Activated naive CD4-positive, alpha-beta T cell treated with anti-CD3 and anti-CD28 coated beads, Interleukin-2, amount 50 U/mL, for 72 hours (primary cell): ENCODE data around the gene PCLAF. TPM values are rescaled to one million over a fixed set of nuclear protein-coding genes. Genes with fewer than 3 reads are reported as not detected.
"Not testable (repeated sequence)": the region's sequence is repeated elsewhere in the genome, so short reads cannot be mapped to it uniquely, and the experiment has no call there.

Source experiments
- ATAC-seq, 2 donors: fragments of 150-1000 bp; cut with Tn5 transposase; 2 replicates each; pipeline ENCODE4 v1.10.0; 2021; ENCODE audit warnings: mild to moderate bottlenecking in 2 of 2, moderate library complexity in 2 of 2
- DNase-seq, 2 donors: peaks; one replicate each; pipeline ENCODE4 v3.0.0; 2021 to 2022; ENCODE audit warnings: low spot score in 2 of 2
- H3K27ac Mint-ChIP-seq, 2 donors: one replicate each; pipeline ENCODE4 v1.8.0; 2022; ENCODE audit warnings: mild to moderate bottlenecking in 2 of 2, mixed read lengths in 2 of 2
- H3K36me3 Mint-ChIP-seq, 2 donors: one replicate each; pipeline ENCODE4 v1.8.0; 2022; ENCODE audit warnings: mixed read lengths in 2 of 2
- H3K9me3 Mint-ChIP-seq, 2 donors: one replicate each; pipeline ENCODE4 v1.8.0; 2022; ENCODE audit warnings: mixed read lengths in 2 of 2
- total RNA-seq, 2 donors: library from RNA; stranded (reverse); gene quantifications; one replicate each; pipeline ENCODE4 v1.2.3, GENCODE V29; 2022

Gene PCLAF
- total RNA-seq, 2 donors from 2014 or later = 100 to 115 TPM

- Mint-ChIP-seq H3K9me3 (no peaks in the 10 kb centered on the region), H3K36me3 (no peaks in the 10 kb centered on the region), H3K27ac (no peak overlapping the region)
- no peak for DNase-seq
- ATAC-seq = no peak
These were observed 37.4 kb downstream of the PCLAF start for GRCh38 chr15:64343841-64344240.

GRCh38 chr15:64343222-64343621, 38.0 kb downstream of the PCLAF start:
- no peak overlapping the region for H3K27ac Mint-ChIP-seq
- no peaks in the 10 kb centered on the region for H3K36me3 Mint-ChIP-seq
- ATAC-seq = no peak
- no peaks in the 10 kb centered on the region for H3K9me3 Mint-ChIP-seq
- no peak for DNase-seq

GRCh38 chr15:64341961-64342360, 39.3 kb downstream of the PCLAF start:
- ATAC-seq (no peak), DNase-seq (no peak)
- no peaks in the 10 kb centered on the region for H3K36me3 Mint-ChIP-seq
- no peaks in the 10 kb centered on the region for H3K9me3 Mint-ChIP-seq
- no peak overlapping the region for H3K27ac Mint-ChIP-seq

GRCh38 chr15:64340355-64340754, 40.9 kb downstream of the PCLAF start:
- ATAC-seq (no peak), DNase-seq (no peak)
- Mint-ChIP-seq H3K36me3 (no peaks in the 10 kb centered on the region), H3K27ac (no peak overlapping the region), H3K9me3 (no peaks in the 10 kb centered on the region)

GRCh38 chr15:64337761-64338160, 43.5 kb downstream of the PCLAF start:
- Mint-ChIP-seq H3K27ac (peak overlapping the region in 1 of 2 donors; percentile 19), H3K36me3 (peaks cover 0 to 6% of the 10 kb centered on the region in 2 donors), H3K9me3 (no peaks in the 10 kb centered on the region)
- no peak for ATAC-seq
- no peak for DNase-seq

GRCh38 chr15:64333986-64334929, 47.0 kb downstream of the PCLAF start:
- ATAC-seq (peak; percentile 33 to 50), DNase-seq (no peak)
- H3K27ac Mint-ChIP-seq = peak overlapping the region in 1 of 2 donors; percentile 27
- H3K9me3 Mint-ChIP-seq = no peaks in the 10 kb centered on the region
- H3K36me3 Mint-ChIP-seq = peaks cover 0 to 6% of the 10 kb centered on the region in 2 donors

GRCh38 chr15:64333516-64333915, 47.7 kb downstream of the PCLAF start:
- no peak for ATAC-seq
- H3K36me3 Mint-ChIP-seq = peaks cover 0 to 6% of the 10 kb centered on the region in 2 donors
- H3K27ac Mint-ChIP-seq = no peak overlapping the region
- H3K9me3 Mint-ChIP-seq = no peaks in the 10 kb centered on the region
- no peak for DNase-seq

- not testable (repeated sequence) for H3K9me3 Mint-ChIP-seq, ATAC-seq, DNase-seq, H3K27ac Mint-ChIP-seq, H3K36me3 Mint-ChIP-seq
These were observed 49.6 kb downstream of the PCLAF start for GRCh38 chr15:64331668-64332067.

- not testable (repeated sequence) for ATAC-seq, H3K36me3 Mint-ChIP-seq, H3K9me3 Mint-ChIP-seq, DNase-seq, H3K27ac Mint-ChIP-seq
These were observed 54.3 kb downstream of the PCLAF start for GRCh38 chr15:64326975-64327374.

- not testable (repeated sequence) for H3K9me3 Mint-ChIP-seq, DNase-seq, H3K36me3 Mint-ChIP-seq, ATAC-seq, H3K27ac Mint-ChIP-seq
These were observed 54.8 kb downstream of the PCLAF start for GRCh38 chr15:64326458-64326857.

- no peaks in the 10 kb centered on the region for H3K36me3 Mint-ChIP-seq
These were observed 56.9 kb downstream of the PCLAF start for GRCh38 chr15:64324165-64324877.

GRCh38 chr15:64315216-64315615, 66.0 kb downstream of the PCLAF start:
- H3K9me3 Mint-ChIP-seq = peaks cover 0 to 6% of the 10 kb centered on the region in 2 donors
- no peak overlapping the region for H3K27ac Mint-ChIP-seq
- H3K36me3 Mint-ChIP-seq = no peaks in the 10 kb centered on the region
- ATAC-seq (no peak), DNase-seq (no peak)

More at GRCh38 chr15:64324165-64324877, 56.9 kb downstream of the PCLAF start:
- ATAC-seq = no peak
- H3K9me3 Mint-ChIP-seq = no peaks in the 10 kb centered on the region
- no peak overlapping the region for H3K27ac Mint-ChIP-seq
- no peak for DNase-seq

- H3K36me3 Mint-ChIP-seq = no peaks in the 10 kb centered on the region
- H3K9me3 Mint-ChIP-seq = peaks cover 0 to 6% of the 10 kb centered on the region in 2 donors
- DNase-seq (no peak), ATAC-seq (no peak)
- no peak overlapping the region for H3K27ac Mint-ChIP-seq
These were observed 66.8 kb downstream of the PCLAF start for GRCh38 chr15:64314456-64314855.

Other genes starting within 250 kb of the PCLAF start
- gene SNX22, start 229.7 kb downstream of the PCLAF start, total RNA-seq = 1 to 10 TPM in 1 of 2 donors, under 1 TPM in 1; 0.16 to 1.7 TPM
- gene PPIB, start 218.4 kb downstream of the PCLAF start, total RNA-seq = 100 to 1,000 TPM; 167 to 264 TPM
- 10 to 100 TPM; 26.6 to 32.3 TPM for gene CSNK1G1, start 25.3 kb downstream of the PCLAF start, total RNA-seq
- gene TRIP4, start 6.4 kb upstream of the PCLAF start, total RNA-seq = 10 to 100 TPM; 21.7 to 24.7 TPM
- gene ZNF609, start 79.1 kb upstream of the PCLAF start, total RNA-seq = 10 to 100 TPM; 35.4 to 53.0 TPM